Uterus (tissue), 2 donors: Measurements from ENCODE around the gene SBF2.

Source experiments
- CTCF ChIP-seq, 4 experiments: fragments of 200-600 bp in 2 of 4; fragments of 450-650 bp in 2 of 4; sonication (generic) in 2 of 4; IDR thresholded peaks; one replicate each; pipeline ENCODE4 v1.5.1; 2016 to 2019; ENCODE audit warnings: antibody characterized with exemption in 4 of 4, mild to moderate bottlenecking in 2 of 4, moderate library complexity in 1 of 4
- POLR2A ChIP-seq, 2 donors: fragments of 450-650 bp; IDR thresholded peaks; one replicate each; pipeline ENCODE4 v1.6.1; 2016; ENCODE audit warnings: antibody characterized with exemption in 2 of 2, mild to moderate bottlenecking in 1 of 2, moderate library complexity in 1 of 2

GRCh38 chr11:10295064-10295901 lies 1.3 kb upstream of the SBF2 start:
- TF ChIP-seq CTCF (IDR thresholded peaks at IDR 0.05) (no peak), POLR2A (IDR thresholded peaks at IDR 0.05) (no peak)
